OCI-LY1 (cell line): ENCODE results near the gene KLHL36.

Experiments used
- EZH2 ChIP-seq: fragments of 200-600 bp; sonication (generic), shearing (Covaris generic); IDR thresholded peaks from 2 replicates; pipeline ENCODE4 v1.8.0; 2017; ENCODE audit warnings: borderline replicate concordance, mixed run types, mild to moderate bottlenecking, antibody characterized with exemption, low read length, moderate library complexity, mixed read lengths
- TF ChIP-seq, protein P1 (sequence below): fragments of 200-600 bp; sonication (generic), shearing (Covaris generic); IDR thresholded peaks from 2 replicates; pipeline ENCODE4 v1.5.1; 2017; ENCODE audit warnings: mild to moderate bottlenecking, antibody characterized with exemption, low read length, moderate library complexity, mixed read lengths

DNA sequence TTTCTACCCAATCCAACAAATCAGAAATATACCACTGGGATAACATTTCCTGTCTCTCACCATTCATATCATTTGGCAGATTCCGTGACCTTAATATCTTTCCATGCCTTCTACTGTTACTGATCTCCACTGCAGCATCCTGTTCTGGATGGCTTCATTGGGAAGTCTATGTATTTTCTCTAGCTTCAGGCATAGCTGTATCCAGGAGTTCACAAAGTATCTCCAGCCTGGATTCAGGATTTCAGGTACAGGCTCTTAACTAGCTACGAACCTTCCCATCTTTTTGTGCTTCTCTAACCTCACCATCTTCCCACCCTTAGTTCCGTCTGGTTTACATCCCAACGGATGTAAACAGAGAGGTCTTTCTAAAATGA is 36.3 kb downstream of the KLHL36 start:
- TF ChIP-seq EZH2: no peak
- TF ChIP-seq, protein P1, sequence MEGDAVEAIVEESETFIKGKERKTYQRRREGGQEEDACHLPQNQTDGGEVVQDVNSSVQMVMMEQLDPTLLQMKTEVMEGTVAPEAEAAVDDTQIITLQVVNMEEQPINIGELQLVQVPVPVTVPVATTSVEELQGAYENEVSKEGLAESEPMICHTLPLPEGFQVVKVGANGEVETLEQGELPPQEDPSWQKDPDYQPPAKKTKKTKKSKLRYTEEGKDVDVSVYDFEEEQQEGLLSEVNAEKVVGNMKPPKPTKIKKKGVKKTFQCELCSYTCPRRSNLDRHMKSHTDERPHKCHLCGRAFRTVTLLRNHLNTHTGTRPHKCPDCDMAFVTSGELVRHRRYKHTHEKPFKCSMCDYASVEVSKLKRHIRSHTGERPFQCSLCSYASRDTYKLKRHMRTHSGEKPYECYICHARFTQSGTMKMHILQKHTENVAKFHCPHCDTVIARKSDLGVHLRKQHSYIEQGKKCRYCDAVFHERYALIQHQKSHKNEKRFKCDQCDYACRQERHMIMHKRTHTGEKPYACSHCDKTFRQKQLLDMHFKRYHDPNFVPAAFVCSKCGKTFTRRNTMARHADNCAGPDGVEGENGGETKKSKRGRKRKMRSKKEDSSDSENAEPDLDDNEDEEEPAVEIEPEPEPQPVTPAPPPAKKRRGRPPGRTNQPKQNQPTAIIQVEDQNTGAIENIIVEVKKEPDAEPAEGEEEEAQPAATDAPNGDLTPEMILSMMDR: no peak
